Measurements from ENCODE around the gene BDNF. TPM values are rescaled to one million over a fixed set of nuclear protein-coding genes. Genes with fewer than 3 reads are reported as not detected.

The BDNF gene
- total RNA-seq, 1 experiment from 2014 or later: 8.3 TPM

DNA sequence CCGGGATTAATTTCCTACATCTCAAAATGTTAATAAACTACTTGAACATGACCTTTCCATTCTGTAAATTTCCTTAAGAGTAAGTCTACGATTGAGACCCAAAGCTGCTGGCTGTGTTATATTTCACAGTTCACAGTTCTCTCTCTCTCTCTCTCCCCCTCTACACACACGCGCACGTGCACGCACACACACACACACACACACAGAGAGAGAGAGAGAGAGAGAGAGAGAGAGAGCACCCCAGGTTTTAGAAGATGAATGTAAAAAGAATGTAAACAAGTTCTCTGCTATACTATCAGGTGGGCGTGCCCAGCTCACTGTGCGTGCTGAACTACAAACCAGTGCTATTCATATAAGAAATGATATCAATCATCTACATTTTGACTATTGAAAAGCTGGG, 3.3 kb downstream of the BDNF start:
- Mint-ChIP-seq H3K4me3 (ENCODE audit: low read depth, unreplicated experiment) (peak overlapping the region; percentile 82), H3K4me1 (ENCODE audit: low read depth, unreplicated experiment) (peaks cover 32% of the 10 kb centered on the region), H3K27ac (ENCODE audit: unreplicated experiment) (peak overlapping the region; percentile 55), H3K9me3 (ENCODE audit: low read depth, unreplicated experiment) (no peaks in the 10 kb centered on the region), H3K36me3 (ENCODE audit: insufficient read depth, unreplicated experiment) (peaks cover 37% of the 10 kb centered on the region), H3K27me3 (ENCODE audit: unreplicated experiment) (no peaks in the 10 kb centered on the region)
- no peak for DNase-seq
- TF ChIP-seq, protein P1, sequence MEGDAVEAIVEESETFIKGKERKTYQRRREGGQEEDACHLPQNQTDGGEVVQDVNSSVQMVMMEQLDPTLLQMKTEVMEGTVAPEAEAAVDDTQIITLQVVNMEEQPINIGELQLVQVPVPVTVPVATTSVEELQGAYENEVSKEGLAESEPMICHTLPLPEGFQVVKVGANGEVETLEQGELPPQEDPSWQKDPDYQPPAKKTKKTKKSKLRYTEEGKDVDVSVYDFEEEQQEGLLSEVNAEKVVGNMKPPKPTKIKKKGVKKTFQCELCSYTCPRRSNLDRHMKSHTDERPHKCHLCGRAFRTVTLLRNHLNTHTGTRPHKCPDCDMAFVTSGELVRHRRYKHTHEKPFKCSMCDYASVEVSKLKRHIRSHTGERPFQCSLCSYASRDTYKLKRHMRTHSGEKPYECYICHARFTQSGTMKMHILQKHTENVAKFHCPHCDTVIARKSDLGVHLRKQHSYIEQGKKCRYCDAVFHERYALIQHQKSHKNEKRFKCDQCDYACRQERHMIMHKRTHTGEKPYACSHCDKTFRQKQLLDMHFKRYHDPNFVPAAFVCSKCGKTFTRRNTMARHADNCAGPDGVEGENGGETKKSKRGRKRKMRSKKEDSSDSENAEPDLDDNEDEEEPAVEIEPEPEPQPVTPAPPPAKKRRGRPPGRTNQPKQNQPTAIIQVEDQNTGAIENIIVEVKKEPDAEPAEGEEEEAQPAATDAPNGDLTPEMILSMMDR (IDR thresholded peaks at IDR 0.05; ENCODE audit: unreplicated experiment): no peak
- BruUV-seq (replicated peaks): no TSS peak
- intact Hi-C loops (cut with micrococcal nuclease; ENCODE audit: unreplicated experiment): loop anchor here (1.0 to 5.0 kb wide), 5 partner anchors 150 to 1063 kb away; partner anchors contain the start of genes KIF18A and METTL15
- CTCF ChIA-PET: interaction anchor here (0.6 to 0.7 kb wide), 2 partner anchors 232 to 838 kb away, joined by 3 to 4 read pairs; no protein-coding TSS in a partner anchor

DNA sequence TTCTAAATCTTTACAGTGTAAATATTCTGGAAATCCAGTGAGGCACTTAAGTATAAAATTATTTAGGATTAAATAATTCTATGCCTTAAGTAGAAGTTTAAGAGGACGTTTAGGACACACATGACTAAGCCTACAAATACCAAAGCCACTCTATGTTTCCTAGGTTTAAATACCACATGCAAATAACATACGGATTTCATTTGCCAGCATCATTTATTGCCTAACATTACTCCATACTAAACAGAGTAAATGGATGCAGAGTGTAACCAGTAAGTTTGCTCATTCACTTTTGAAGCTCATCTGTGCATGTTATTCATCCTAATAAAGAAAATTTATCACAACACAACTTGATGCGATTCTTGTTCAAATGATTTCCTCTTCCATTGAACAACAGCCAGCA, 4.1 kb downstream of the BDNF start:
- Mint-ChIP-seq H3K9me3 (ENCODE audit: low read depth, unreplicated experiment) (no peaks in the 10 kb centered on the region), H3K27me3 (ENCODE audit: unreplicated experiment) (no peaks in the 10 kb centered on the region), H3K36me3 (ENCODE audit: insufficient read depth, unreplicated experiment) (peaks cover 28% of the 10 kb centered on the region), H3K27ac (ENCODE audit: unreplicated experiment) (peak overlapping the region; percentile 55), H3K4me3 (ENCODE audit: low read depth, unreplicated experiment) (no peak overlapping the region), H3K4me1 (ENCODE audit: low read depth, unreplicated experiment) (peaks cover 32% of the 10 kb centered on the region)
- no TSS peak for BruUV-seq (replicated peaks)
- CTCF ChIA-PET: no interaction called here
- intact Hi-C loops (cut with micrococcal nuclease; ENCODE audit: unreplicated experiment): loop anchor here (5.0 kb wide), 4 partner anchors 151 to 1001 kb away; partner anchors contain the start of genes KIF18A and METTL15
- TF ChIP-seq, protein P1 (IDR thresholded peaks at IDR 0.05; ENCODE audit: unreplicated experiment): no peak
- DNase-seq: no peak

- H3K27me3 Mint-ChIP-seq (ENCODE audit: unreplicated experiment): no peaks in the 10 kb centered on the region
- intact Hi-C loops (cut with micrococcal nuclease; ENCODE audit: unreplicated experiment): loop anchor here (1.0 to 5.0 kb wide), 6 partner anchors 21 to 1636 kb away; partner anchors contain the start of genes KIF18A and METTL15
- CTCF ChIA-PET: interaction anchor here (0.6 to 1.1 kb wide), 6 partner anchors 288 to 1635 kb away, joined by 3 to 4 read pairs (median 3); no protein-coding TSS in a partner anchor
- H3K4me1 Mint-ChIP-seq (ENCODE audit: low read depth, unreplicated experiment): peaks cover 32% of the 10 kb centered on the region
- DNase-seq: no peak
- no peak overlapping the region for H3K27ac Mint-ChIP-seq (ENCODE audit: unreplicated experiment)
- no peak overlapping the region for H3K4me3 Mint-ChIP-seq (ENCODE audit: low read depth, unreplicated experiment)
- no TSS peak for BruUV-seq (replicated peaks)
- no peaks in the 10 kb centered on the region for H3K9me3 Mint-ChIP-seq (ENCODE audit: low read depth, unreplicated experiment)
- TF ChIP-seq, protein P1 (IDR thresholded peaks at IDR 0.05; ENCODE audit: unreplicated experiment): peak; percentile 31
- H3K36me3 Mint-ChIP-seq (ENCODE audit: insufficient read depth, unreplicated experiment): peaks cover 19% of the 10 kb centered on the region
These were observed 5.3 kb downstream of the BDNF start for GRCh38 chr11:27694992-27695391.

DNA sequence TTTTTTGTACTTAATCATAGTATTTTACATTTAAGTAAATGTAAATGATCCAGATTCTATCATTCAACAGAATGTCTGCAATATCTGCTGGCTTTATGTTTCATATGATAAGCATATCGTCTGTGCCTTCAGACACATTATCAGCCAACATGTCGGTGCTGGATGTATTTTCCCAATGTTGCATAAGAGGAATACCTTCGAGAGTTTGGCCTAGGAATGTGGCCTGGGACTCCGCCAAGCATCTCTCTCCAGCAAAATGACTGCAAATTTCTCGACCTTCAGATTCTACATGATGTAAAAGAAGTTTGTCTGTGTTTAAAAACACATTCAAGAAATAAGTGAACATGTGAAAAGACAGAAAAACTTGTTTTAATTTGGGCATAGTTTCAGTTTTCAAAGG, 6.9 kb downstream of the BDNF start:
- TF ChIP-seq, protein P1 (IDR thresholded peaks at IDR 0.05; ENCODE audit: unreplicated experiment): no peak
- intact Hi-C loops (cut with micrococcal nuclease; ENCODE audit: unreplicated experiment): no loop called here
- Mint-ChIP-seq H3K36me3 (ENCODE audit: insufficient read depth, unreplicated experiment) (peaks cover 3% of the 10 kb centered on the region), H3K4me1 (ENCODE audit: low read depth, unreplicated experiment) (peaks cover 32% of the 10 kb centered on the region), H3K27ac (ENCODE audit: unreplicated experiment) (no peak overlapping the region), H3K9me3 (ENCODE audit: low read depth, unreplicated experiment) (peaks cover 2% of the 10 kb centered on the region), H3K4me3 (ENCODE audit: low read depth, unreplicated experiment) (no peak overlapping the region), H3K27me3 (ENCODE audit: unreplicated experiment) (no peaks in the 10 kb centered on the region)
- CTCF ChIA-PET: no interaction called here
- BruUV-seq (replicated peaks): no TSS peak
- no peak for DNase-seq

Data from Calu3 (cell line).